ENCODE data around the gene SNAI3. TPM values are rescaled to one million over a fixed set of nuclear protein-coding genes. Genes with fewer than 3 reads are reported as not detected.
A peak's percentile ranks its signal among the peaks of the same experiment; 100 is the strongest.

SNAI3 gene
- total and polyA plus RNA-seq, 9 of the 15 experiments (the other 6 are each of a cell fraction or from before 2014, with no cell fraction given), result 0.04 to 4.1 (median 0.80) TPM; not detected in 1

DNA sequence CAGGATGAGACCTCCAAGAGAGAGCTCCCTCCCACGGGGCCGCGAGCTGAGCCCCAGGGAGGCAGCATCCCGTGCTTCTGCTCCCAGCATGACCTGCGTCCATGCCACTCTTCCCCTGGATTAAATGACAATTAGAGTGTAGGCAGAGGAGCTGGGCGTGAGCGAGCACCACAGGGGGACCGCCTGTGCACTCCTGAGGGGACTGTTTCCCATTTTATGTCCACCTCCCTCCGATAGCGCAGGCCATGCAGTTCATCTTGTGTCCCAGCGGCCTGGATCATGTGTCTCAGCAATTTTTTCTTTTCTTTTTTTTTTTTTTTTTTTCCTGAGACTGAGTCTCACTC is 53.7 kb downstream of the SNAI3 start (continued):
- TF ChIP-seq, protein P1, sequence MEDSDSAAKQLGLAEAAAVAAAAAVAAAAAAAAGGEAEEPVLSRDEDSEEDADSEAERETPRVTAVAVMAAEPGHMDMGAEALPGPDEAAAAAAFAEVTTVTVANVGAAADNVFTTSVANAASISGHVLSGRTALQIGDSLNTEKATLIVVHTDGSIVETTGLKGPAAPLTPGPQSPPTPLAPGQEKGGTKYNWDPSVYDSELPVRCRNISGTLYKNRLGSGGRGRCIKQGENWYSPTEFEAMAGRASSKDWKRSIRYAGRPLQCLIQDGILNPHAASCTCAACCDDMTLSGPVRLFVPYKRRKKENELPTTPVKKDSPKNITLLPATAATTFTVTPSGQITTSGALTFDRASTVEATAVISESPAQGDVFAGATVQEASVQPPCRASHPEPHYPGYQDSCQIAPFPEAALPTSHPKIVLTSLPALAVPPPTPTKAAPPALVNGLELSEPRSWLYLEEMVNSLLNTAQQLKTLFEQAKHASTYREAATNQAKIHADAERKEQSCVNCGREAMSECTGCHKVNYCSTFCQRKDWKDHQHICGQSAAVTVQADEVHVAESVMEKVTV (CRISPR knock-in tag; IDR thresholded peaks at IDR 0.05), result no peak

DNA sequence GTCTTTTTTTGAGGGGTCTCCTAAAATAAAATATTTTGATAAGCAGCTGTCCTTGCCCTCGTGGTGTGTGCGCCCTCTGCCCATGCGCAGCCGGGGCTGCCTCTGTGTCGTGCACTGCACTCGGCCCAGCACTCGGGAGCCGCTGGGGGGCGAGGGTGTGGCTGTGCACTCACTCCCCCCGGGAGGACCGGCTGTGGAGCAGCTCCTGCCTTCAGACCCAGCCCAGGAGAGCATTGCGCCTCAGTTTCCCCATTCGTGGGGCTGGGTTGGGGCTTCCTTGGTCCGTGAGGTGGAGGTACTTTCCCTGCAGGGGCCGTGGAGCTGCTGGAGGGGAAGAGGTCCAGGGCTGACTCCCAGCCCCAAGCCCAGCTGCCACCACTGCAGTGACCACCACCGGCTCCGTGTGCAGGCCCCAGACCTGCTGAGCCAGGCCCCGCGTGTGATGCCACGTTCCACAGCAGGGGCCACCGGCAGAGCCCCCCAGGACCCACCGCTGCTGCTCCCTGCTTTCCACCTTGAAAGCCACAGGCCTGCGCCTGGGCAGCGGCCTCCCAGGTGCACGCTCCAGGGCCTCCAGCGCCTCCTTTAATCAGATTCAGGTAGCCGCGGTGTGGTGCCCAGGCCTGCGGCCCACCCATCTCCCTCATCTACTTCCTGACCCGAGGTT is 54.3 kb downstream of the SNAI3 start:
- no peaks in the 10 kb centered on the region for H3K9me3 ChIP-seq (replicated peaks; ENCODE audit: control insufficient read depth, insufficient read depth, low read depth, low read length)
- no peak overlapping the region for H2AFZ ChIP-seq (ENCODE audit: low read depth, low read length)
- H4K20me1 ChIP-seq (replicated peaks; ENCODE audit: control insufficient read depth, insufficient read depth, low read length), result peaks cover 16% of the 10 kb centered on the region; the same call in 1 of the 2 replicates
- no peak overlapping the region for H3K27ac ChIP-seq (ENCODE audit: extremely low read depth, low read depth, low read length)
- POLR2A ChIA-PET, result interaction anchor here (0.8 to 1.1 kb wide), 2 partner anchors 15 to 80 kb away, joined by 3 to 4 read pairs; no protein-coding TSS in a partner anchor
- no peak for DNase-seq (ENCODE audit: extremely low read depth in 1 of 4, low spot score in 3 of 4)
- ATAC-seq, result no peak
- CTCF ChIA-PET (ENCODE audit: low intra/inter-chr PET ratio), result no interaction called here
- BruUV-seq (replicated peaks), result no TSS peak
- H3K4me3 ChIP-seq, result no peak overlapping the region
- intact Hi-C loops (cut with micrococcal nuclease) (no loop called here), in situ Hi-C loops (cut with MboI) (no loop called here)
- FAIRE-seq, result no peak
- peaks cover 61% of the 10 kb centered on the region for H3K36me3 ChIP-seq (ENCODE audit: control insufficient read depth, insufficient read depth, low read length)
- peaks cover 26 to 71% of the 10 kb centered on the region in 2 experiments for H3K4me1 ChIP-seq (replicated peaks in 1 of 2; ENCODE audit: control insufficient read depth in 2 of 2, insufficient read depth in 2 of 2, low read length in 2 of 2)
- no peaks in the 10 kb centered on the region for H3K27me3 ChIP-seq (ENCODE audit: control insufficient read depth in 2 of 2, insufficient read depth in 2 of 2, low read length in 2 of 2)
- H3K9me1 ChIP-seq (ENCODE audit: control insufficient read depth, insufficient read depth, low read length), result no peaks in the 10 kb centered on the region
- no peaks in the 10 kb centered on the region for H3K79me2 ChIP-seq (ENCODE audit: control insufficient read depth, insufficient read depth, low read length)
- H3K4me2 ChIP-seq (ENCODE audit: insufficient read depth, low read length), result no peak overlapping the region
- WGBS (ENCODE audit: insufficient coverage, low coverage, missing lambda C conversion rate), result 81% methylated on average over 28 of the region's 30 CpGs
- no peak overlapping the region; a peak in 1 of 4 replicates for H3K9ac ChIP-seq (ENCODE audit: insufficient read depth in 1 of 2, low read depth in 2 of 2, low read length in 2 of 2)
- TF ChIP-seq HMGN3 (IDR thresholded peaks at IDR 0.05; ENCODE audit: borderline replicate concordance, extremely low read depth, insufficient read length, low read depth, low read length) (peak; percentile 30), ZNF311 (CRISPR knock-in tag; IDR thresholded peaks at IDR 0.05) (no peak), HBP1 (CRISPR knock-in tag; IDR thresholded peaks at IDR 0.05) (no peak), RBM22 (IDR thresholded peaks at IDR 0.05; ENCODE audit: low read depth, low read length, poor library complexity, severe bottlenecking) (peak; percentile 68), FOXJ2 (tag; IDR thresholded peaks at IDR 0.05) (no peak), POLR2G (IDR thresholded peaks at IDR 0.05; ENCODE audit: low read depth, low read length) (peak; percentile 50; the same call in 1 of the 2 replicates), NFIC (IDR thresholded peaks at IDR 0.05) (no peak), TCF7L2 (IDR thresholded peaks at IDR 0.05; ENCODE audit: low read depth, low read length) (no peak), SAFB (IDR thresholded peaks at IDR 0.05; ENCODE audit: borderline replicate concordance, low read depth, low read length) (no peak), ZNF174 (CRISPR knock-in tag; IDR thresholded peaks at IDR 0.05) (no peak), CEBPZ (IDR thresholded peaks at IDR 0.05; ENCODE audit: borderline replicate concordance, low read depth, low read length) (no peak)
- TF ChIP-seq, protein P2, sequence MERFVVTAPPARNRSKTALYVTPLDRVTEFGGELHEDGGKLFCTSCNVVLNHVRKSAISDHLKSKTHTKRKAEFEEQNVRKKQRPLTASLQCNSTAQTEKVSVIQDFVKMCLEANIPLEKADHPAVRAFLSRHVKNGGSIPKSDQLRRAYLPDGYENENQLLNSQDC (CRISPR knock-in tag; IDR thresholded peaks at IDR 0.05), result no peak

All from K562 (cell line).